ENCODE results near the gene CCL24.
A peak's percentile ranks its signal among the peaks of the same experiment; 100 is the strongest.
"Not testable (repeated sequence)": the region's sequence is repeated elsewhere in the genome, so short reads cannot be mapped to it uniquely, and the experiment has no call there.

The CCL24 gene, protein sequence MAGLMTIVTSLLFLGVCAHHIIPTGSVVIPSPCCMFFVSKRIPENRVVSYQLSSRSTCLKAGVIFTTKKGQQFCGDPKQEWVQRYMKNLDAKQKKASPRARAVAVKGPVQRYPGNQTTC

DNA sequence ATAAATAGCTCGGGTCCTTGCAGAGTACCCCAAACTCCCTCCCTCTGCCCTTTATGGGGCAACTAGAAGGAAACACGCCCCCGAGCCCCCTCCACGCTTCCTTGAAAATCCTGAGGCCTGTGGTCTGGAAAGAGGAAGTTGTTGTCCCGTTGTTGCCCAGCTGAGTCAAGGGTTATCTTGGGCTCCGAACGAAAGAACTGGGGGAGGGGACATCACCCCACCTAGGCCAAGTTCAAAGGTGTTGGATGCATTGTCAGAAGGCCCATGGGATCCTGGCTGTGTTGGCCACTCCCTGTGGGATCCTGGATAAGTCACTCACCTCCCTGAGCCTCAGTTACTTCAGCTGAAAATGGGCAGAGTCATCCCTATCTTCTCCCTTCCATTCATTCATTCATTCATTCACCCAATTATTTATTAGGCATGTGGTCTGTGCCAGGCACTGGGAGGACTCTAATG, at the start of gene CCL24:
Gene CCL24 (minus strand): TSS at position 26 of the 456 bp plus-strand sequence. CDS start 91 bp downstream, outside the sequence.
- no peak for DNase-seq
- intact Hi-C loops (cut with DNase I), result no loop called here

DNA sequence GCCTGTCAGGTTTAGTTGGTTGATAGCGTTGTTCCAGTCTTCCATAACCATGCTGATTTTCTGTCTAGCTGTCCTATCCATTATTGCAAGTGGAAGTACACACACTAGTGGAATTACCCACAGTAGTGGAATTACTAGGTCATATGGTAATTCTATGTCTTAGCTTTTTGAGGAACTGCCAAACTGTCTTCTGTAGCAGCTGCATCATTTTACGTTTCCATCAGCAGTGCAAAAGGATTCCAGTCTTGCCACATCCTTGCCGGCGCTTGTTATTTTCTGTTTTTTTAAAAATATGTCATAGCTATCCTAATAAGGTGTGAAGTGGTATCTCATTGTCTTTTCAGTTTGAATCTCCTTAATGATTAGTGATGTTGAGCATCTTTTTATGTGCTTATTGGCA, 48.0 kb upstream of the CCL24 start:
- intact Hi-C loops (cut with DNase I), result no loop called here
- DNase-seq, result no peak

DNA sequence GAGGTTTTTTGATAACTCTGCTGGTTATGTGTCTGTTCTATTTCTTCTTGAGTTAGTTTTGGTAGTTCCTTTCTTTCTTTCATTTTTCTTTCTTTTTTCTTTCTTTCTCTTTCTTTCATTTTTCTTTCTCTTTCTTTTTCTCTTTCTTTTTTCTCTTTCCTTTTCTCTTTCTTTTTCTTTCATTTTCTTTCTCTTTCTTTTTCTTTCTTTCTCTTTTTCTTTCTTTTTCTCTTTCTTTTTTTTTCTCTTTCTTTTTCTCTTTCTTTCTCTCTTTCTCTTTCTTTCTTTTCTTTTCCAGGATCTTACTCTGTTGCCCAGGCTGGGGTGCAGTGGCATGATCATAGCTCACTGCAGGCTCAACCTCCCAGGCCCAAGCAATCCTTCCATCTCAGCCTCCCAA, 44.8 kb upstream of the CCL24 start:
- DNase-seq, result no peak
- intact Hi-C loops (cut with DNase I), result no loop called here

DNA sequence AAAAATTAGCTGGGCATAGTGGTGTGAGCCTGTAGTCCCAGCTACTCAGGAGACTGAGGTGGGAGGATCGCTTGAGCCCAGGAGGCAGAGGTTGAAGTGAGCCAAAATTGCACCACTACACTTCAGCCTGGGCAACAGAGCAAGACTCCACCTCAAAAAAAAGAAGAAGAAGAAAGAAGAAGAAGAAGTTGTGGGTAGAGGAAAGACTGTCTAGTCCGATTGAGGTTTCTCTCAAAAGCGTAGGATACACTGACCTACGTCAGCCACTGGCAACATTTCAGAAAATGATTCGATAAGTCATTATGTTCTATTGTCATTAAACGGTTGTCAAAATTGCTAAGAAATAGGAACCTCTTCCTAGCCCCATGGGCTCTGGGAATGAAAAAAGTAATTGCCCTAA, 42.9 kb upstream of the CCL24 start:
- intact Hi-C loops (cut with DNase I), result no loop called here
- DNase-seq, result peak in 1 of 10 donors; percentile 5

DNA sequence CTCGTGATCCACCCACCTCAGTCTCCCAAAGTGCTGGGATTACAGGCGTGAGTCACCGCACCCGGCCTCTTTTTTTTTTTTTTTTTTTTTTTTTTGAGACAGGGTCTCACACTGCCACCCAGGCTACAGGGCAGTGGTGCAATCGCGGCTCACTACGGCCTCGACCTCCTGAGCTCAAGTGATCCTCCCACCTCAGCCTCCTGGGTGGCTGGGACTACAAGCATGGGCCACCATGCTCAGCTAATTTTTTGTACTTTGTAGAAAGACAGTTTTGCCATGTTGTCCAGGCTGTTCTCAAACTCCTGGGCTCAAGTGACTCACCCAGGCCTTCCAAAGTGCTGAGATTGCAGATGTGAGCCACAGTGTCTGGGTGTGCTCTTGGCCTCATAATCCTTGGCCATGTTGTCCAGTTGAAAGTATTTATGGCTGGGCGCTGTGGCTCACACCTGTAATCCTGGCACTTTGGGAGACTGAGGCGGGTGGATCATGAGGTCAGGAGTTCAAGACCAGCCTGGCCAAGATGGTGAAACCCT, 41.3 kb upstream of the CCL24 start:
- DNase-seq, result peak in 2 of 10 donors; percentile 35 to 40
- intact Hi-C loops (cut with DNase I), result not testable (repeated sequence)

DNA sequence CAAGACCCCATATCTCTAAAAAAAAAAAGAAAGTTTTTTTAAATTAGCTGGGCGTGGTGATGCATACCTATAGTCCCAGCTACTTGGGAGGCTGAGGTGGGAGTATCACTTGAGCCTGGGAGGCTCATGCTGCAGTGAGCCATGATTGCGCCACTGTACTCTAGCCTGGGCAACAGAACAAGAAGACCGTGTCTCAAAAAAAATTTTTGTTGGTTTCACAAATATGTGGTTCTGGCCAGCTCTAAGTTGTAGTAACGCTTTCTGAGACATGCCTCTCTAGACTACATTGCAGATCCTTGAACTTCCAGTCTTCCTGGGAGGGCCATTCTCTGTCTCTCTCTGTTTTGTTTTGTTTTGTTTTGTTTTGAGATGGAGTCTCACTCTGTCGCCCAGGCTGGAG, 40.6 kb upstream of the CCL24 start:
- peak in 1 of 10 donors; percentile 16 for DNase-seq
- intact Hi-C loops (cut with DNase I), result no loop called here

DNA sequence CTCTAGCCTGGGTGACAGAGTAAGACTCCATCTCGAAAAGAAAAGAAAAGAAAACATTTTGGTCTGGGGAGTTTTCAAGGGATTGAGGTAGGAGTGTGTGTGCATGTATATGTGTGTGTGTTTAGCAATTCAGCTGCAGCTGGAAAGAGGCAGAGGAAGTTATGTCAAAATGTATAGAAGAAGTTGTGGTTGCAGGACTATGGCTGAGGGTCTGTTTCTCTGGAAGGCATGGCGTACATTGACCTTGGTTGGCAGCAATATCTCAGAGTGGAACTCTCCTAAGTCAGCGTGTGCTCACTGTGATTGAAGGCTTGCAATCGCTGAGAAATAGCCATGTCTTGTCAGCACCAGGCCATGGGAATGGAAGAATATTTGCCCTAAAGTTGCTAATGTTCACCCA, 36.6 kb upstream of the CCL24 start:
- intact Hi-C loops (cut with DNase I), result loop anchor here (2.0 kb wide), 1 partner anchor 19 kb away; no protein-coding TSS in a partner anchor
- no peak for DNase-seq

DNA sequence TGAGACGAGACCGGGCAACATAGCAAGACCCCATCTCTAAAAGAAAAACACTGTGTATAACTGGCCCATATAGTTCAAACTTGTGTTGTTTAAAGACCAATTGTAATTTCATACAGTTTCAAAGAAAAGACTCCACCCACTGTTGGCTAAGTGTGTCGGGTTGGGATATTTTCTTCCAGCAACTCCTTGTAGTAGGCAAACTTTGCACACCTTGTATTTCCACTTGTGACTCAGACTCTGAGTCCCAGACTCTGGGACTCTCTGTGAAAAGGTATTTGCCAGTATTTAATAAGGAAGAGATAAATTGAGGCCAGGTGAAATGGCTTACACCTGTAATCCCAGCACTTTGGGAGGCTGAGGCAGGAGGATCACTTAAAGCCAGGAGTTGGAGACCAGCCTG, 36.0 kb upstream of the CCL24 start:
- intact Hi-C loops (cut with DNase I), result no loop called here
- DNase-seq, result no peak

DNA sequence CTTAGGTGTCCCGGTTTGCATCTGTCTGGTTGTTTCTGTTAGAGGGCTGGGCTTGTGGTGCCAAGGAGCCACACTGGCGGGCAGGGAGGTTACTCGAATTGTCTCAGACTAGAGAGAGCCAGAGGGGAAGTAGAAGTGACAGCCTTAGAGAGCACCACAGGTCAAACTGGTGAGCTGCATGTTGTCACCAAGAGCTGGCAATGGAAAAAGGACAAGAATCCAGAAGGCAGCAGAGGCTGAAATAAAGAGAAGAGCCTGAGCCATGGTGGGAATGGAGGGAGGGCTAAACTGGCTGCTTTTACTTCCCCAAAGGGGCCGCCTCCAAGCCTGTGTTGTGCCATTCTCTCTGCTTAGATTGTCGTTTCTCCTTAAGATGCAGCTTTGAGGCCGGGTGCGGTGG, 34.1 kb upstream of the CCL24 start:
- peak in 1 of 10 donors; percentile 12 for DNase-seq
- intact Hi-C loops (cut with DNase I), result no loop called here

DNA sequence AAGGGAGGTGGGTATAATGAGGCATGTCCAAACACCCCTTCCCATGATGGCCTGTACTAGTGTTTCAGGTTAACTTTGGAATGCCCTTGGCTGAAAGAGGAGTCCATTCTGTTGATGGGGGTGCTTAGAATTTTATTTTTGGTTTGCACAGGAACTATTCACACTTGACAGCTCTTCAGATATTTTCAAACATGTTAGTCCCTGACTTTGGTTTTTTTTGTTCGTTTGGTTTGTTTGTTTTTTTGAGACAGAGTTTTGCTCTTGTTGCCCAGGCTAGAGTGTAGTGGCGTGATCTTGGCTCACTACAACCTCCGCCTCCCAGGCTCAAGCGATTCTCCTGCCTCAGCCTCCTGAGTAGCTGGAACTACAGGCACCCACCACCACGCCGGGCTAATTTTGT, 31.5 kb upstream of the CCL24 start:
- DNase-seq; intact Hi-C loops (cut with DNase I): not testable (repeated sequence)

DNA sequence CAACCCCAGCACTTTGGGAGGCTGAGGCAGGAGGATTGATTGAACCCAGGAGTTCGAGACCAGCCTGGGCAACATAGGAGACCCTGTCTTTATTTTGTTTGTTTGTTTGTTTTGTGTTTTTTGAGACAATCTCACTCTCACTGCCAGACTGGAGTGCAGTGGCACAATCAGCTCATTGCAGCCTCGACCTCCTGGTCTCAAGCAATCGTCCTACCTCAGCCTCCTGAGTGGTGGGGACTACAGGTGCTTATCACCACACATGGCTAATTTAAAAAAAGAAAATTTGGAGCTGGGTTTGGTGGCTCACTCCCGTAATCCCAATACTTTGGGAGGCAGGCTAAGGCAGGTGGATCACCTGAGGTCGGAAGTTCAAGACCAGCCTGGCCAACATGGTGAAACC, 30.6 kb upstream of the CCL24 start:
- peak in 1 of 10 donors; percentile 18 for DNase-seq
- intact Hi-C loops (cut with DNase I), result no loop called here

DNA sequence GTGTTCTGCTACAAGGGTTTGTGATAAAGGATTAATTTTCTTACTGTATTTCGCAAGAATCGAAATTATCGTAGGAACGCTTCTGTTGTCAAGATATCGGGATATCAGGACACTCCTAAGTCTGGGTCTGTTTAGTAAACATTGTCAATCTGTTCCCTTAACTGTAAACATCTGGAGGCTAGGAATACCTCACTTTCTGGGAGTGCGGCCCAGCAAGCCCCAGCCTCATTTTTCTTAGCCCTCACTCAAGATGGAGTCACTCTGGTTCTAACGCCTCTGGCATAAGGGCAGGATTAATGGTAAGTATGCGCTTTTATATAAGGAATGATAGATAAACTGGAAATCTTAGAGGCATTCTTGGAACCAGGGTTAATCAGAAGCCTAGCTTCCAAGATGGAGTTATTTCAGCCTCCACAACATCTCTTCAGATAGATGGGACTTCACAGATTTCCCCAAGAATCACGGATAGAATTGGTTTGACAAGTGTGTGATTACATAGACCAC, 30.1 kb upstream of the CCL24 start:
- intact Hi-C loops (cut with DNase I), result no loop called here
- peak in 1 of 10 donors; percentile 18 for DNase-seq

DNA sequence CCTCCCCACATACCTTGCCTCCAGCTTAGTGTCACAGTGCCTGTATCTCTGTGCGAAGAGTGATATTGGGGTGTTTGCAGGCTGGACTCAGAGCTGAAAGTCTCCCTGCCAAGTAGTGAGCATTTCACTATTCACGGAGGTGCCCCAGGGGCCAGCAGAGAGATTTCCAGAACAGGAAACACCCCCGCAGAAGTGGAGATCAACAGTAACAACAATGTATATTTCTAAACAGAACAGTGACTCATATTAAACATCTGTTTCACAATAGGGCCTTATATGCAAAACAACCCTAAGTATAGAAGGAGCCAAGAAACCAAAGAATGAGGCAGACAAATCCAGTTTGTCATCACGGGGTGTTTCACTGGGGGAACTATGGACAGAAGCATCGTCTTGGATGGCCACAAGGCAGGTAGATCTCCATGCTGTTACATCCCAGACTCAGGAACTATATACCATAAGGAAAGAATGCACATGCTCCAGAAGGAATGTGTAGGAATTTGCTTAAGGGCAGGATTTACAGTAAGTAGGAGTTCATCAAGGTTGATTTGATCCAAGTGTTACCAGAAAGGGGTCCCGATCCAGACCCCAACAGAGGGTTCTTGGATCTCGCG, 29.3 kb upstream of the CCL24 start:
- DNase-seq, result peak in 1 of 10 donors; percentile 2
- intact Hi-C loops (cut with DNase I), result no loop called here

DNA sequence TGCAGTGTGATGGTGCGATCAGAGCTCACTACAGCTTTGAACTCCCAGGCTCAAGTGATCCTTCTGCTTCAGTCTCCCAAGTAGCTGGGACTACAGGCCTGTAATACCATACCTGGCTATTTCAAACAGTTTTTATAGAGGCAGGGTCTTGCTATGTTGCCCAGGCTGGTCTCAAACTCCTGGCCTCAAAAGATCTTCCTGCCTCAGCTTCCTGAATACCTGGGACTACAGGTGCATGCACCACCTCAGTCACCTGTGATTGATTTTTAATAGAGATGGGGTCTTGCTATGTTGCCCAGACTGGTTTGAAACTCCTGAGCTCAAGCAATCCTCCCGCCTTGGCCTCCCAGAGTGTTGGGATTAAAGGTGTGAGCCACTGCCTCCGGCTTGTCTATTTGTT, 26.4 kb upstream of the CCL24 start:
- intact Hi-C loops (cut with DNase I), result no loop called here
- no peak for DNase-seq

DNA sequence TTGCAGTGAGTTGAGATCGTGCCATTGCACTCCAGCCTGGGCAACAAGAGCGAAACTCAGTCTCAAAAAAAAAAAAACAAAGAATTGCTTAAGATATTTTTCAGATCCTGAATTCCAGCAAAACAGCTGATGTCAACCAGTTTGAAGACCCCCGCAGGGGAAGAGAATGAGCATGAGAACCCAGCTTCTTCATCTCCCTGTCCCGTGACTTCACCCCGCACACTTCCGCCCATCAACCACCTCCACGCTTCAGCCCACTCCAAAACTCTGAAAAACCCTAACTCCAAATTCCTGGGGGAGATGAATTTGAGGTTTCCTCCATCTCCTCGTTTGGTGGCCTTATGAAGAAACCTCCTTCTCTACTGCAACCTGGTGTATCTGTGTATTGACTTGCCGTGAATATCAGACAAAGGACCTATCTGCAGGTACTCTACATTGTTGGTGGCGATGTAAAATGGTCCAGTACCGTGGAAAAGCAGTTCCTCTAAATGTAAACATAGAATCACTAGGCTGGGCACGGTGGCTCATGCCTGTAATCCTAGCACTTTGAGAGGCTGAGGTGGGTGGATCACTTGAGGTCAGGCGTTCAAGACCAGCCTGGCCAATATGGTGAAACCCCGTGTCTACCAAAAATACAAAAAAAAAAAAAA, 24.8 kb upstream of the CCL24 start:
- DNase-seq, result peak in 1 of 10 donors; percentile 34

DNA sequence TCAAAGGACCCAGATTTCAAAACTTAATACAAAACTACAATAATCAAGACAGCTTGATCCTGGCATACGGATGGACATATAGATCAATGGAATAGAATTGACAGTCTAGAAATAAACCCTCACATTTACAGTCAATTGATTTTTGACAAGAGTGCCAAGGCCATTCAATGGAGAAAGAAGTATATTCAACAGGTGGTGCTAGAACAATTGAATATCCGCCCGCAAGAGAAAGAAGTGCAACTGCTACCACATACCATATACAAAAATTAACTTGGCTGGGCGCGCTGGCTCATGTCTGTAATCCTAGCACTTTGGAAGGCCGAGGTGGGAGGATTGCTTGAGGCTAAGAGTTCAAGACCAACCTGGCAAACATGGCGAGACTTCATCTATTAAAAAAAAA, 23.2 kb upstream of the CCL24 start:
- DNase-seq, result no peak
- intact Hi-C loops (cut with DNase I), result no loop called here

More for the DNA sequence above, 24.8 kb upstream of the CCL24 start:
- intact Hi-C loops (cut with DNase I), result not testable (repeated sequence)

DNA sequence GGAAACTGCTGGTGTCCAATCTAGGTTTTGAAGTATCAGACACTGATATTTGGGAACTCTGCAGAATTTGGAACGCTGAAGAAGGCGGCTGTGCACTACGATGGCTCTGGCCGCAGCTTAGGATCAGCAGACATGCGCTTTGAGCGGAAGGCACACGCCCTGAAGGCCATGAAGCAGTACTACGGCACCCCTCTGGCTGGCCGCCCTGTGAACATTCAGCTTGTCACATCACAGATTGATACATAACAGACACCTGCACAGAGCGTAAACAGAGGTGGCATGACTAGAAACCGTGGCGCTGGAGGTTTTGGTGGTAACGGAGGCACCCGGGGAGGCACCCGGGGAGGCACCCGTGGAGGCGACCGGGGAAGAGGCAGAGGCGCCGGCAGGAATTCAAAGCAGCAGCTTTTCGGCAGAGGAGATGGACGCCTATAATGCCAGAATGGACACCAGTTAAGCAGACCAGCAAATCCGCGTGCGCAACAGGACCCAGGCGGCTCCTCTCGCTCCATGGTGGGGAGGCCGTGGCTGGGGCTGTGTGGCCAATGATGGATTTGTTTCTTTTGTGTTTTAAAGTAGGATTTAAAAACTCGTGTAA, 22.2 kb upstream of the CCL24 start:
- intact Hi-C loops (cut with DNase I), result no loop called here
- peak in 1 of 10 donors; percentile 72 for DNase-seq

DNA sequence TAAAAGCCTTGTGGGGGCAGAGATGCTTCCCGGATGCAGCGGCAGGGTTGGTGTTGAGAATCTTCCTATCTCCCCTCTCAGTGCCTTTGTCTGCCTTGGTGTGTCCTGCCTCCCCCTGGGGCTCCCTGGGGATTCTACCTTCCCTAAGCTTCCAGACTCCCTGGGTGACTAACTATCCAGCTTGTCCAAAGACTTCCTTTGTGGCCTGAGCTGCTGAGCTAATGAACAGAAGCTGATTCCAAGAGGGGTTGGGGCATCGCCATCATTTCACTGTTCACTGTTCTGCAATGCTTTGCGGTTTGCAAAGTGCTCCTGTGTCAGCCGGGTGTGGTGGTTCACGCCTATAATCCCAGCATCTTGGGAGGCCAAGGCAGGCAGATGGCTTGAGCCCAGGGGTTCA, 20.1 kb upstream of the CCL24 start:
- DNase-seq; intact Hi-C loops (cut with DNase I): not testable (repeated sequence)

DNA sequence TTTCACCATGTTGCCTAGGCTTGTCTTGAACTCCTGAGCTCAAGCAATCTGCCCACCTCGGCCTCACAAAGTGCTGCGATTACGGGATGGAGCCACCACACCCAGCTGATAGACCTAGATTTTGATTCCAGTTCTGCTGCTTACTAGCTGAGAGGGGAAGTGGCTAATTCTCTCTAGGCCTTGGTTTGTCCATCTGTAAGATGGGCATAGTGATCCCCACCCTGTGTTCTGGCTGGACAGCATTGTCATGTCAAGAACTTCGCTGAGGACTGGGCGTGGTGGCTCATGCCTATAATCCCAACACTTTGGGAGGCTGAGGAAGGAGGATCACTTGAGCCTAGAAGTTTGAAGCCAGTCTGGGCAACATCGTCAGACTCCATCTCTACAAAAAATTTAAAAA, 17.4 kb upstream of the CCL24 start:
- intact Hi-C loops (cut with DNase I), result loop anchor here (2.0 kb wide), 1 partner anchor 20 kb away; no protein-coding TSS in a partner anchor
- DNase-seq, result no peak

DNA sequence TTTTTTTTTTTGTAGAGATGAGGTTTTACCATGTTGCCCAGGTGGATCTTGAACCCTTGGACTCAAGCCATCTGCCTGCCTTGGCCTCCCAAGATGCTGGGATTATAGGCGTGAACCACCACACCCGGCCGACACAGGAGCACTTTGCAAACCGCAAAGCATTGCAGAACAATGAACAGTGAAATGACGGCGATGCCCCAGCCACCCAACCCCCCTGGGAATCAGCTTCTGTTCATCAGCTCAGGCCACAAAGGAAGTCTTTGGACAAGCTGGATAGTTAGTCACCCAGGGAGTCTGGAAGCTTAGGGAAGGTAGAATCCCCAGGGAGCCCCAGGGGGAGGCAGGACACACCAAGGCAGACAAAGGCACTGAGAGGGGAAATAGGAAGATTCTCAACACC, 16.1 kb upstream of the CCL24 start:
- intact Hi-C loops (cut with DNase I), result loop anchor here (2.0 kb wide), 1 partner anchor 21 kb away; no protein-coding TSS in a partner anchor
- peak in 2 of 10 donors; percentile 11 to 19 for DNase-seq
